GM21381 (cell line): ENCODE data around the gene RBM18.

ENCODE experiments used
- ATAC-seq: cut with Tn5 transposase; IDR thresholded peaks from one replicate; pipeline ENCODE4 v1.9.1; 2021; ENCODE audit warnings: mild to moderate bottlenecking, moderate library complexity; ENCODE audit not compliant: unreplicated experiment

Gene RBM18

DNA sequence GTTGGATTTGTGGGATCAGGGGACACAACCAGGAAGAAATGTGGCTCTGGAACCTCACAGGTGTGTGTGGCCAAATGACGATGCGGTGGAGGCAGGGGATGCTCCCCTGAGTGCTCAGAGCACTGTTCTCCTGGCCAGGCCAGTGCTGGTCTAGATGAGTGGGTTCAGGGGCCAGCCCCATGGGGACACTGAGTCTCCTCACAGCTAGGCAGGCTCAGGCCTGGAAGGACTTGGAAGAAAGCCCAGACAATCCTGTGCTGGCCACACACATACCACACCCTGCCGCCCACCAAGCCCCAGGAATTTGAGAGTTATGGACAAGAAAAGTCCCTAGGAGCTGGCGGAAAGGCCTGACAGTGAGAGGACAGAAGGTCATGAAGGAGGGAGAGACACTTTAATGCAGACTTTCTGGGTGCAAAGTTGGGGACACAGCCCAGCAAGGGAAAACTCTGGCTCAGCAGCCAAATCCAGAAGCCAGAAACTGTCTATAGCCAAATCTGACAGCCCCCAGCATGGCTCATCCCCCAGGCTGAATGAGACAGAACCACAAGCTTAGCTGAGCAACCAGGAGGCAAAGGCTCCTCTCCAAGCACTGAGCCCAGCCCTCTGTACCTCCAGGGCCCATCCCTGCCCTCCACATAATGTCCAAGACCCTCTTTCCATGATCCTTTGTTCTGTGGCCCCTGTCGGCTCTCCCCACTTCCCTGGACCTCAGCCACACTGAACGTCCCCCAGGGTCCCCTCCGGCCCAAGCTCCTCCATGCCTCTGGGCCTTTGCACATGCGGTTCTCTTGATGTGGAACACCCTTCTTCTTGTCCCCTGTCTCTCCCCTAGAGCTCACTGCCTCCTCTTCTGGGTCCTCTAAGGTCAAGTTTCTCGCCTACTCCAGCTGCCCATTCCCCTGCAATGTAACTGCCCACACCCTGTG lies 58.3 kb downstream of the RBM18 start:
- no peak for ATAC-seq

DNA sequence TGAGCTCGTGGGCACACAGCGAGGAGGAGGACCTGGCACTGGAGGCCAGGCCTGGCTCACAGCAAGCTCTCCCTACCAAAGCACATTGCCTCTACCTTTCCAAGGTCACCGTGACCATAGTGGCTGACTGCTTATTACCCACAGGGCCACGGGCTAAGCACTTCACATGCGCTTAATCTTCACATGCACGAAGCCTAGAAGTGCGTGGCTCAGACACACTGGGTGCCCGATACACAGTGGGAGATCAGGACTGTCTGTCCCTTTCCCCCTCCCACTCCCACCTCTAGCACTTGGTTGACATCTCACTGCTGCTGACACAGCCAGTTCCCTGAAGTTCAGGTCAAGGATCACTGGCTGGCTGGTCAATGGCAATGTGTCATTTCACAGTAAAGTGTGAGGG lies 59.5 kb downstream of the RBM18 start:
- ATAC-seq, result no peak

DNA sequence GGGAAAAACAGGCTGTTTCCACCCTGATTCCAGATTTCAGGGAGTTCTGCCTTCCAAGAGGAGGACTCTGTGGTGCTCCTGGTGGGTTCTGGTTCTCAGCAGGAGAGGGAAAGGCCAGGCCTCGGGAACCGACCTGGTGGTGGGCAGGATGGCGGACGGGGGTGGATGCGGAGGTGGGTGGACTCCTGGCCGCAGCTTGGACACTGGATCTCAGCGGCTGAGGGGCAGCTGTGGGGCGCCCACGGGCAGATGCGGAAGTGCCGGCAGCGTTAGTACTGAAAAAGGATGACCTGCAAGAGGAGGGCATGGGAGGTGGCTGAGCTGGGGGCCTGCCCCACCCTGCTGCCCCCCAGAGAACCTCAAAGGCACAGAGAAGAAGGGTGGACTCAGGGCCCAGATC lies 60.1 kb downstream of the RBM18 start:
- ATAC-seq, result no peak

DNA sequence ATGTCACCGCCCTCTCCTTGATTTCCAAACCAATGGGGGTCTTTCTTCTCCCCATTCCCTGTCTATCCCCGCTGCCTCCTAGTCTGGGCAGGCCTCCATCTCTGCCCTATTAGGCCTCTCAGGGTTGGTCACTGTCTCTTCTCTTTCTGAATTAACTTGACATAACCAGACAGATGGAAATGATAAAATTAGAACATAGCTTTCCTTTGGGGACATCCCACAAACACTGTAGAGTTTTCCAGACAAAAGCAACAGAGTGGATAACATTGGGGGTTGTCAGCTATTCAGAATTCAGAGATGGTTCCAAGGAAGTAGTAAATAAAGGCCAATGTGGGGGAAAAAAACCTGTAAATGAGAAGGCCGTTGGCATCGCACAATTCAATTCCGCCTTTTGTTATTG lies 60.6 kb downstream of the RBM18 start:
- no peak for ATAC-seq

DNA sequence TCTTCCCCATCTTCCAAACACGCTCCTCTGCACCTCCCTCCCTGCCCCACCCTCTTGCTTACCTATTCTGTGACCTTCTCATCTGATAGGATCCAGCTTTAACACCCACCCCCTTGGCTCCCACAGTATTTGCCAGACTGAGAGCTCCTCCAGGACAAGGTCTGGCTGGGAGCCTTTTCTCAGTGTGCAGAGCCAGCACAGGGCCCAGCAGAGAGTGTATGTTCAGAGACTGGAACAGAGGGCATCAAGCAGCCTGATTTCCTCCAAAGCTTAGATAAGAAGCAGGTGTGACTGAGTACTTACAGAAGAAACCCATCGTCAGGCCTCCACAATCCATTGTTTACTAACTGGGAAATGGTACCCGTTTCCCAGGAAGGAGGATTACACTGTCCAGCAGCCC lies 62.5 kb downstream of the RBM18 start:
- ATAC-seq, result no peak

DNA sequence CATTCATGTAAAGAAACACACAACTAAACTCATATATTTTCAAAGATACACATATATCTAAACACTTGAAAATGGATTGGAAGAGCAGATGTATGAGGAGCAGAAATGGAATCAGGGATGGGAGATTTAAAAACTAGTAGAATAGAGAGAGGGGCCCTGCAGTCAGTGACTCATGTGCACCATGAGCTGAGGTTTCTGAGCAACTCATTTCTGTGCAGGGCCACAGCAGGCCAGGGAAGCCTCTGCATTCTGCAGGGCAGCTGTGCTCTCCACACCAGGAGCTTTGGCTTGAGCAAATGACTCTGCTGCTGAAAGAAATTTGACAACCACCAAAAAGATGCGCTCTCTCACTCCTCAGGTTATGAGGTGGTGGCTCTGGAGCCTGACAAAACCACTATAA lies 63.0 kb downstream of the RBM18 start:
- ATAC-seq, result no peak

DNA sequence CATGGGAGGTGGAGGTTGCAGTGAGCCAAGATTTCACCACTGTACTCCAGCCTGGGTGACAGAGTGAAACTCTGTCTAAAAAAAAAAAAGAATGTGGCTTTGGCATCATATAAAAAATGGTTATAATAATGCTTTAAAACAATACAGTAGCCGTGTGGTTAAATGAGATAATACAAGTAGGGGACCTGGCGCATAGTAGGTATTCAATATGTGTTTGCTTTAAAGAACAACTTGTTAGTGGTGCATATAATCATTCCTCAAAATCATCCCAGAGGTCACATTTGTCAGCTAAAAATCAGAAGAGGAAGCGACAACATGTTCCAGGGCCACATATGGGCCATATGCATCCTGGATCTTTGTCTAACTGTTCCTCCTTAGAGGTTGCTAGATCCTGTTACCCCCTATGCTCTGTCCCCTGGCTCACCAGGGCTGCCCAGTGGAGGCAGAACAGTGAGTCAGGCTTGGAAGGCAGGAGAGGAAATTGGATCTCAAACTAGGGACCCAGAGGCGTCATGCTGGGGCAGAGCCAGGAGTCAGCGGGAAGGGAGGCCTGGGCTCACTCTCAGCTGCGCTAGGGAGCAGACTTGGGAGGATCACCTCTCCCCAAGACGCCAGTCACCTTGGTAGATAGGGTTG lies 63.6 kb downstream of the RBM18 start:
- ATAC-seq, result no peak

DNA sequence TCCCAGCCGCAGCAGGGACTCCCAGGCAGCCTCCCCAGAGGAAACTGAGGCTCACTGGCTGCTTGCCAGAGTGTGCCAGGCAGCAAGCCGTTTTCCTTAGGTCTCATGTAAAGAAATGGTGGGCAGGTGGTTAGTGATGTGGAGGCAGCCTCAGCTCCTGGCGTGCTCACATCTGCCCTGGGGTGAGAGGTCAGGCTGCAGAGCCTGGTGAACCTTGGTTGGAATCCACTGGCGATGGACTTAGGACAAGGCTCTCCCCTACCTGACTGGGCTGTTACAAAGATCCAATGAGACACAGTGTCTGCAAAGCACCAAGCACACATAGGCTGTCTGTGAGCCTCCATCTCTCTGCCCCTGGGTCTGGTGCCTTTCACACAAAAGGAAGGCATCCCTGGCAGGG lies 66.8 kb downstream of the RBM18 start:
- ATAC-seq, result no peak

DNA sequence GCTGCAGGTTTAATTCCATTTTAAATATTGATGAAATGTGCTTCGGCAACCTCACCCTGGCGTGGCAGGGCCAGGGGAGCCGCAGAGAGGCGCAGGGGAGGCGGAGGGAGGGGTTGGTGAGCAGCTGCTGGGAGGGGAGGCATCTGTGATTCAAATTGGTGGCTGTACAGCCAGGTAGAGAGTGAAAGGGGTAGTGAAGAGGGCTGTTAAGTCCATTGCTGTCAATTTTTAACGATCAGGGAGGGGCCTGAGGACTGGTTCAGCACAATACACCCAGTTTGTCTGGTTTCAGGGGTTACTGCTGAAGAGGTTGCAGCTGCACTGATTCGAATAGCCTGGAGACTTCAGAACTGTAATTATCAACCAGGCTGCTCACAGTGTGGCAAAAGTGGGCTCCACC lies 67.2 kb downstream of the RBM18 start:
- no peak for ATAC-seq

DNA sequence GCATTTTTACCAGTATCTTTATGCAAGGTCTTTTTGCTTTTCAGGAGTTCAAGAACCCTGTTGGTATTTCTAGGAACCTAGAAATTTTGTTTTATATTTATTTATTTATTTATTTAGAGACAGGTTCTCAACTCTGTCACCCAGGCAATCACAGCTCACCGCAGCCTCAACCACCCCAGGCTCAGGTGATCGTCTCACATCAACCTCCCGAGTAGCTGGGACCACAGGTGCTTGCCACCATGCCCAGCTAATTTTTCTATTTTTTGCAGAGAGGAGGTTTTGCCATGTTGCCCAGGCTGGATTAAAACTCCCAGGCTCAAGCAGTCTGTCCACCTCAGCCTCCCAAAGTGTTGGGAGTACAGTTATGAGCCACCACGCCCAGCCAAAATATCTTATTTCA lies 68.8 kb downstream of the RBM18 start:
- ATAC-seq, result no peak

DNA sequence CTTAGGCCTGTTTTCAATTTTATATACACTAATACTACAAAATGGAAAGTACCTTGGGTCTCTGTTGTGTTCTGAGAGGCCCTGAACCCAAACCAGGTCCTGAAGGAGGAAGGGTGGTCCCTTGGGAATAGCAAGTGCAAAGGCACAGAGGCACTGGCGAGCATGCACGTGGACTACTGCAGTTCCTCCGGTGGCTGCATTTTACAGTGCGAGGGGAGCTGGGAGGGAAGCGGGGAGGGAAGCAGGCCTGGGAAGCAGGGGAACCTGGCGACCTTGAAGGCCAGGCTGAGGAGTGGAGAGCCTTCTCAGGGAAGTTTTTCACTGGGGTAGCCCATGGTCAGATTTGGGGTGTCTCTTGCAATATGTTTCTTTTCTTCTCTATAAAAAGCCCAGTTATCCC lies 71.0 kb downstream of the RBM18 start:
- ATAC-seq, result no peak

DNA sequence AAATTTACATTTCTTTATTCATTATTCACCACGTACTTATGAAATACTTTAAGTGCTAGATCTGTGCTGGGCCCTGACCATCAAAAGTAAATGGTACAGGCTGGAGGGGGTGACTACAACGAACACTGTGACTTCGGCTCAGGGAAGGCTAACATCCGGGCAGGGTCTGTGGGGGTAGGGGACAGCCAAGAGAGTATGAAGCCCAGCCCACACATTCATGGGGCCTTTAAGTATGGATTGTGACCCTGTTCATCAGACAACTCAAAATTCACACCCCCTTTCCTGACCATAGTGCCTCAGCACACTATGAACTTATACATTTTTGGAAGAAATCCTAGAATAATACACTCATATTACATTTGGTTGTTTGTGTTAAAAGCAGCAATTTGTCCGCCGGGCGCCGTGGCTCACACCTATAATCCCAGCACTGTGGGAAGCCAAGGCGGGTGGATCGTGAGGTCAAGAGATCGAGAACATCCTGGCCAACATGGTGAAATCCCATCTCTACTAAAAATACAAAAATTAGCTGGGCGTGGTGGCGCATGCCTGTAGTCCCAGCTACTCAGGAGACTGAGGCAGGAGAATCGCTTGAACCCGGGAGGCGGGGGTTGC lies 71.6 kb downstream of the RBM18 start:
- no peak for ATAC-seq

DNA sequence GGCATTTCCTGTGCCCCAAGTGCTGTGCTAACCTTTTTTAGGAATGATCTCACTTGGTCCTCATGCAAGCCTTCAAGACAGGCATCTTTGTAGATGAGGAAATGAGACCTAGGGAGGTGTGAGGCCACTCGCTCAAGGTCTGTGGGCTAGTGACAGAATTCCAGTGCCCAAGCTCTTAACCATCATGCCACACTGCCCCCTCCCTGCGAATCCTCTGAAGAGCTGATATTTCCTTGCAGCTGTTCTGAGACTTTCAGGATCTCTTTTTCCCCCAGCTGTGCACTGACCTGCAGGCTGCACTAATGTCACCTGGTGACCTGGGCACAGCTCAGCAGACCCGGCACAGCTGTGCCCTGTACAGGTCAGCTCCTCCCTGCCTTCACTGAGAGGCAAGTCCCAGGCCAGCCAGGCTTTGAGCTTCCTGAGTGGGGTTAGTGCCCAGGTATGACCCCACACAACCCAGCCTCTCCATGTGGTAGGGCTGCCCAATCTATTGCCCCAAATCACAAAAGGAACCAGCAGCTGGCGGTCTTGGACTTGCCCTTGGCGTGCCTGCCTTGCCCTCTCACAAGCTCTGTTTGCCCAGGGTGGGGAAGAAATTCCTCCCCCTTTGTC lies 72.3 kb downstream of the RBM18 start:
- no peak for ATAC-seq

DNA sequence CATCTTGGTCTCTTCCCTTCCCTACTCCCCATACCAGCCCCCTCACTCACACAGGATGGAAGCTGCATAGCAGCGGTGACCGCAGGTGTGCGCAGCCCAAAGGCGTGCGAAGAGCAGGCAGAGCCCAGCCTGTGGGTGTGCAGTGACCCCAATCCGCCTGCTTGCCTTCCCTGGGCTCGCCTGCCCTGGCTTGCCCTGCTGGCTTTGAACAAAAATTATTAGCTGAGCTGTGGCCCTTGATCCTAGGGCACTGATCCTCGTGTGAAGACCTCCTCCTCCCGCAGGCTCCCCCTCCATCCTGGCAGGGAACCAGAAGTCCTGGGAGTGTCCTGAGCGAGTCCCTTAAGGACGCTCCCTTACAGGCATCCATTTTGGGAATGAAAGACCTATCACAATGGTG lies 73.1 kb downstream of the RBM18 start:
- ATAC-seq, result no peak

DNA sequence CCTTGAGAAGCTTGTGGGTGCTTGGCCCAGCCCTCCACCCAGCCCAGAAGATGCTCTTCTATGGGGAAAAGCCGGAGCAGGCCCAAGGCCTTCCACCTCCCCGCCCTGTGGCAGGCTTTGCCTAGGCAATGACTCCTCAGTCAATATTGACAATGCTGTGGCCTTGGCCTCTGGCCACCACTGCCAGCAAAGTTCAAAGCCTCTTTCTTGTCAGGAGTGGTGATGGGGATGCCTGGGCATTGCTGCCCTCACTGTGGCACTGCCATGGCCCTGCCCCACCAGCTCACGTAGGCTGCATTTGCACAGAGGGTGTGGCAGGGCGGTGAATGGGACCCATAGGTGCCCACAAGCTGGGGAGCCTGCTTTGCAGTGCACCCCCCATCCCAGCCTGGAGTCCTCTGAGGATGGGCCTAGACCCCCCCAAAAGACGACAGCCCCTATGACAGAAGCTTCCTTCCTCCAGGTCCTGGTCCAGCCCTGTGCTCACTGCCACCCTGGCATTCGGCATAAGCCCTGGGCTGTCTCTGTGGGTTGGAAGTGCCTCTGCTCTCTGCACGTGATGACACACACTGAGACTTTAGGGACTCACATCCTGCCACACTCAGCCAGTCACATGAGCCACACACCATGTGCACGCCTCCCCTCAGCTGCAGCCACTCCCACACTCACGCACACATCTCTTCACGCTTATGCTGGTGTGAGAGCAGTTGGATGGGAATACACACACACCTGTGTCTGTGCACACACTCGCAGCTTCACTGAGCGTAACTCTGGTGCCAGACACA lies 73.9 kb downstream of the RBM18 start:
- no peak for ATAC-seq

DNA sequence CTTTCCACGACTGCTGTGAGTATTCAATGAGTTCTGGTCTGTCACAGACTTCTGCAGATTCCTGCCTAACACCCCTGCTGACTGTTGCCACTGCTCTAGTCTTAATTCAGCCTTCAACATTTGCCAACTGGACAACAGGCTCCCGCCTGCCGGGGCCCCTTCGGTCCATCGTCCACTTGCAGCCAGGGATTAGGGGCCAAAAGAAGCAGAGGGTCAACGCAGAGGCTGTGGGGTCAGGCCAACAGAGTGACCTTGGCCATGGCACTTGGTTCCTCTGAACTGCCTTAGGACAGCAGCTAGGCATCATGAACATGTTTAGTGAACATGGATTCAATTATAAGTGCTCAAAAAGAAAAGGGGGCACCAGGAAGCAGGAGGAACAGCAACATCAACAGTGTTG lies 76.3 kb downstream of the RBM18 start:
- ATAC-seq, result no peak
